HG02798 (cell line): ENCODE measurements around the gene ELL3.
"Not testable (repeated sequence)": the region's sequence is repeated elsewhere in the genome, so short reads cannot be mapped to it uniquely, and the experiment has no call there.

ENCODE experiments used
- ATAC-seq: cut with Tn5 transposase; IDR thresholded peaks from one replicate; pipeline ENCODE4 v1.9.1; 2021; ENCODE audit warnings: mild to moderate bottlenecking; ENCODE audit not compliant: unreplicated experiment, poor library complexity

Gene ELL3

GRCh38 chr15:43735416-43735815 is 41.4 kb downstream of the ELL3 start:
- ATAC-seq: peak; percentile 47

GRCh38 chr15:43728053-43728725 is 48.6 kb downstream of the ELL3 start:
- ATAC-seq: not testable (repeated sequence)

GRCh38 chr15:43726306-43726705 is 50.5 kb downstream of the ELL3 start:
- ATAC-seq: not testable (repeated sequence)

- no peak for ATAC-seq
Observed at GRCh38 chr15:43723151-43723550, 53.6 kb downstream of the ELL3 start.
